OCI-LY3 (cell line): ENCODE measurements around the gene OMA1.
"Not testable (repeated sequence)": the region's sequence is repeated elsewhere in the genome, so short reads cannot be mapped to it uniquely, and the experiment has no call there.

Source experiments
- EZH2phosphoT487 ChIP-seq: fragments of 200-600 bp; shearing (Covaris generic); IDR thresholded peaks from 2 replicates; pipeline ENCODE4 v1.6.1; 2018; ENCODE audit warnings: antibody characterized with exemption, mixed run types, low read depth
- TF ChIP-seq, protein P1 (sequence below): fragments of 200-600, 300-600 bp; sonication (generic); IDR thresholded peaks from 2 replicates; pipeline ENCODE4 v1.5.1; 2014; ENCODE audit warnings: antibody characterized with exemption, low read length, low read depth

DNA sequence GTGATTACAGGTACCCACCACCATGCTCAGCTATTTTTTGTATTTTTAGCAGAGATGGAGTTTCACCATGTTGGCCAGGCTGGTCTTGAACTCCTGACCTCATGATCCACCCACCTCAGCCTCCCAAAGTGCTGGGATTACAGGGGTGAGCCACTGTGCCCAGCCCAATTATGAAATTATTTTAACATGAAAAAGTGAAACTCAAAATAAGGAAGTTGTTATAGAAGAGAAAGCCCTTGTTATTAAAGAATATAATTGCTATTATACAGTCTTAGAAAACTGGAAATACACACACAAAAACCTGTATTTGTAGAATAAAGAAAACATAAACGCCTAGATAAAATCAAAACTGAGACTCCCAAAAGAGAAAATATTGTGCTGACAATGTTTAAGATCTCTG is 14.7 kb downstream of the OMA1 start:
- TF ChIP-seq, protein P1, sequence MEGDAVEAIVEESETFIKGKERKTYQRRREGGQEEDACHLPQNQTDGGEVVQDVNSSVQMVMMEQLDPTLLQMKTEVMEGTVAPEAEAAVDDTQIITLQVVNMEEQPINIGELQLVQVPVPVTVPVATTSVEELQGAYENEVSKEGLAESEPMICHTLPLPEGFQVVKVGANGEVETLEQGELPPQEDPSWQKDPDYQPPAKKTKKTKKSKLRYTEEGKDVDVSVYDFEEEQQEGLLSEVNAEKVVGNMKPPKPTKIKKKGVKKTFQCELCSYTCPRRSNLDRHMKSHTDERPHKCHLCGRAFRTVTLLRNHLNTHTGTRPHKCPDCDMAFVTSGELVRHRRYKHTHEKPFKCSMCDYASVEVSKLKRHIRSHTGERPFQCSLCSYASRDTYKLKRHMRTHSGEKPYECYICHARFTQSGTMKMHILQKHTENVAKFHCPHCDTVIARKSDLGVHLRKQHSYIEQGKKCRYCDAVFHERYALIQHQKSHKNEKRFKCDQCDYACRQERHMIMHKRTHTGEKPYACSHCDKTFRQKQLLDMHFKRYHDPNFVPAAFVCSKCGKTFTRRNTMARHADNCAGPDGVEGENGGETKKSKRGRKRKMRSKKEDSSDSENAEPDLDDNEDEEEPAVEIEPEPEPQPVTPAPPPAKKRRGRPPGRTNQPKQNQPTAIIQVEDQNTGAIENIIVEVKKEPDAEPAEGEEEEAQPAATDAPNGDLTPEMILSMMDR: not testable (repeated sequence)
- not testable (repeated sequence) for TF ChIP-seq EZH2phosphoT487
